Endothelial cell of umbilical vein (primary cell): Measurements from ENCODE around the gene TPD52L2.

Source experiments
- EZH2 ChIP-seq: IDR thresholded peaks from 2 replicates; pipeline ENCODE4 v1.6.1; 2012; ENCODE audit warnings: borderline replicate concordance, low read depth, mild to moderate bottlenecking, moderate library complexity, low read length, inconsistent platforms; ENCODE audit not compliant: severe bottlenecking
- GATA2 ChIP-seq: IDR thresholded peaks from 2 replicates; pipeline ENCODE4 v1.7.0; 2011; ENCODE audit warnings: low read depth, mild to moderate bottlenecking, moderate library complexity, mixed read lengths, low read length; ENCODE audit not compliant: insufficient read length, insufficient read depth
- MYC ChIP-seq: IDR thresholded peaks from one replicate; pipeline ENCODE4 v1.6.1; 2011; ENCODE audit warnings: mild to moderate bottlenecking, low read depth, low read length
- POLR2A ChIP-seq: IDR thresholded peaks from 2 replicates; pipeline ENCODE4 v1.6.1; 2012; ENCODE audit warnings: low read depth, mild to moderate bottlenecking, control low read depth, low read length
- POLR2AphosphoS5 ChIP-seq: IDR thresholded peaks from 2 replicates; pipeline ENCODE4 v1.6.1; 2012; ENCODE audit warnings: low read depth, mild to moderate bottlenecking, control low read depth, low read length, moderate library complexity; ENCODE audit not compliant: insufficient read depth
- TF ChIP-seq, protein P1 (sequence below), 2 donors: IDR thresholded peaks; 1 replicate in 1 of 2; 2 replicates in 1 of 2; pipeline ENCODE4 v1.5.1; 2011; ENCODE audit warnings: low read length in 2 of 2, mild to moderate bottlenecking in 2 of 2, moderate library complexity in 2 of 2, control low read depth in 1 of 2, inconsistent platforms in 1 of 2, low read depth in 1 of 2; ENCODE audit not compliant: insufficient read depth in 1 of 2; ENCODE audit errors: extremely low read depth in 1 of 2
- TF ChIP-seq, protein P2 (sequence below): IDR thresholded peaks from 2 replicates; pipeline ENCODE4 v1.6.1; 2011; ENCODE audit not compliant: insufficient read depth, insufficient read length

DNA sequence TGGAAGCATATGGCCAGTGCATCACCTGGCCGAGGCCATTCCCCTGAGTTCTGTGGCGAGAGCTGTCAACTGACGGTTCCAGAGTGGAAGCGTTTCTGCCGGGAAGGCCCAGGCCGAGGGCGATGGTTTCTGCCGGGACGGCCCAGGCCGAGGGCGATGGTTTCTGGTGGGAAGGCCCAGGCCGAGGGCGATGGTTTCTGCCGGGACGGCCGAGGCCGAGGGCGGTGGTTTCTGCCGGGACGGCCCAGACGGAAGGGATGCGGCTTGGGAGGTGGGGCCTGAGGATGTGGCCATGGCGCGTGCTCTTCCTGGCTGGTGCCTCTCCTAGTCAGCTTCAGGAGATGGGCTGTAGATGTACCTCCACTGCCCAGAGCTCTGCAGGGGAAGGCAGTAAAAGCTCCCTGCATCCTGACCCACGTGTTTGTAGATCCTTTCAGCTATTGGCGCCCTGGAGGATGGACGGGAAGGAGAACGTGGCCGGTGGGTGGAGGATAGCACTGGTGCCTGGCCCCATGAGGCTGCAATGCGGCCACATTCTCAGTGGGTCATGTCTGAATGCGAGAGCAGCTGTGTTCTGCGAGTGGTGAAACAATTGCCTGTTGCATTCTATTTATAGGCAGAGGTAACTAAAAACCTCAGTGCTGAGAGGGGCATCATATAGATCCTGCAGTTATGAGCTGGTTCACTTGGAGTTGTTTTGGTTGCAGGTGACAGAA is 12.8 kb downstream of the TPD52L2 start:
- TF ChIP-seq, protein P1, sequence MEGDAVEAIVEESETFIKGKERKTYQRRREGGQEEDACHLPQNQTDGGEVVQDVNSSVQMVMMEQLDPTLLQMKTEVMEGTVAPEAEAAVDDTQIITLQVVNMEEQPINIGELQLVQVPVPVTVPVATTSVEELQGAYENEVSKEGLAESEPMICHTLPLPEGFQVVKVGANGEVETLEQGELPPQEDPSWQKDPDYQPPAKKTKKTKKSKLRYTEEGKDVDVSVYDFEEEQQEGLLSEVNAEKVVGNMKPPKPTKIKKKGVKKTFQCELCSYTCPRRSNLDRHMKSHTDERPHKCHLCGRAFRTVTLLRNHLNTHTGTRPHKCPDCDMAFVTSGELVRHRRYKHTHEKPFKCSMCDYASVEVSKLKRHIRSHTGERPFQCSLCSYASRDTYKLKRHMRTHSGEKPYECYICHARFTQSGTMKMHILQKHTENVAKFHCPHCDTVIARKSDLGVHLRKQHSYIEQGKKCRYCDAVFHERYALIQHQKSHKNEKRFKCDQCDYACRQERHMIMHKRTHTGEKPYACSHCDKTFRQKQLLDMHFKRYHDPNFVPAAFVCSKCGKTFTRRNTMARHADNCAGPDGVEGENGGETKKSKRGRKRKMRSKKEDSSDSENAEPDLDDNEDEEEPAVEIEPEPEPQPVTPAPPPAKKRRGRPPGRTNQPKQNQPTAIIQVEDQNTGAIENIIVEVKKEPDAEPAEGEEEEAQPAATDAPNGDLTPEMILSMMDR (IDR thresholded peaks at IDR 0.05; ENCODE audit: extremely low read depth in 1 of 2, insufficient read depth in 1 of 2, low read depth in 1 of 2, low read length in 2 of 2): no peak
- no peak for TF ChIP-seq MYC
- TF ChIP-seq POLR2AphosphoS5: no peak
- TF ChIP-seq, protein P2, sequence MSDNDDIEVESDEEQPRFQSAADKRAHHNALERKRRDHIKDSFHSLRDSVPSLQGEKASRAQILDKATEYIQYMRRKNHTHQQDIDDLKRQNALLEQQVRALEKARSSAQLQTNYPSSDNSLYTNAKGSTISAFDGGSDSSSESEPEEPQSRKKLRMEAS: no peak
- no peak for TF ChIP-seq GATA2
- no peak for TF ChIP-seq EZH2
- no peak for TF ChIP-seq POLR2A
